GM19240 (cell line): ENCODE data around the gene LRP5.

Source experiments
- DNase-seq: peaks from one replicate; pipeline ENCODE4 v3.0.0; 2011; ENCODE audit warnings: low spot score; ENCODE audit not compliant: insufficient read length

The LRP5 gene

GRCh38 chr11:68312117-68312779 lies at the start of gene LRP5:
Gene LRP5, plus strand, starts transcription at chr11:68312591. Its CDS starts 124 bp downstream, at chr11:68312715.
- DNase-seq = peak; percentile 36

GRCh38 chr11:68263444-68264035 lies 48.9 kb upstream of the LRP5 start:
- no peak for DNase-seq

- DNase-seq = no peak
Observed at GRCh38 chr11:68264244-68264643, 48.1 kb upstream of the LRP5 start.

- DNase-seq = no peak
Observed at GRCh38 chr11:68264741-68265540, 47.5 kb upstream of the LRP5 start.

GRCh38 chr11:68266121-68266891 lies 46.1 kb upstream of the LRP5 start:
- DNase-seq = peak; percentile 79

- no peak for DNase-seq
Observed at GRCh38 chr11:68266936-68267880, 45.2 kb upstream of the LRP5 start.

GRCh38 chr11:68267881-68268240 lies 44.5 kb upstream of the LRP5 start:
- DNase-seq = no peak

- no peak for DNase-seq
Observed at GRCh38 chr11:68269414-68270081, 42.8 kb upstream of the LRP5 start.

- no peak for DNase-seq
Observed at GRCh38 chr11:68270196-68271022, 42.0 kb upstream of the LRP5 start.

- DNase-seq = peak; percentile 41
Observed at GRCh38 chr11:68271023-68271780, 41.2 kb upstream of the LRP5 start.

GRCh38 chr11:68271781-68272608 lies 40.4 kb upstream of the LRP5 start, which contains the start of gene C11orf24:
Gene C11orf24, minus strand, starts transcription at chr11:68271973. Its CDS starts 8,206 bp downstream, at chr11:68263767.
- peak; percentile 82 for DNase-seq

GRCh38 chr11:68273026-68273738 lies 39.2 kb upstream of the LRP5 start:
- DNase-seq = no peak

- no peak for DNase-seq
Observed at GRCh38 chr11:68274306-68274705, 38.1 kb upstream of the LRP5 start.

- no peak for DNase-seq
Observed at GRCh38 chr11:68275721-68276507, 36.5 kb upstream of the LRP5 start.

- no peak for DNase-seq
Observed at GRCh38 chr11:68276861-68277260, 35.5 kb upstream of the LRP5 start.

- no peak for DNase-seq
Observed at GRCh38 chr11:68279676-68280075, 32.7 kb upstream of the LRP5 start.
